ENCODE data around the gene NR5A2. TPM values are rescaled to one million over a fixed set of nuclear protein-coding genes. Genes with fewer than 3 reads are reported as not detected.

Gene NR5A2
- total RNA-seq, 1 experiment from 2014 or later, result 22.3 TPM

DNA sequence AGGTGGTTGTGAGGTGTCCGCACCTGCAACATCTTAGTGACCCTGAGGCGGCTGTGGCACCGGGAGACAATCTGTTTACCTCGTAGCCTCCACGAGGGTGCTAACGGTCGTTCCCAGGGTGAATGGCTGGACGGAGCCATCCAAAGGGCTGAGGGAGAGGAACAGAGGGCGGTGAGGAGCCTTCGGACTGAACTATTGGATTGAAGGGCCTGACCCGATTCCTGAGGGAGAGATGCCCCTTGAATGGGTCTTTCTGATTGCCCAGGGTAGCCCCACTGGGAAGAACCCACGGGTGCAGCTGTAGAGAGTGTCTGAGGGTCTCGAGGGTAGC lies 2.3 kb downstream of the NR5A2 start:
- Mint-ChIP-seq H3K4me1 (peaks cover 26% of the 10 kb centered on the region), H3K27me3 (ENCODE audit: low read depth) (peaks cover 15% of the 10 kb centered on the region), H3K9me3 (no peaks in the 10 kb centered on the region), H3K27ac (peak overlapping the region; percentile 36; the same call in 1 of the 2 replicates), H3K4me3 (peak overlapping the region; percentile 90), H3K36me3 (no peaks in the 10 kb centered on the region)
- ChIA-PET POLR2A (interaction anchor here (1.1 to 1.7 kb wide), 2 partner anchors 9 to 11 kb away, joined by 3 to 7 read pairs; no protein-coding TSS in a partner anchor), CTCF (interaction anchor here (2.0 to 2.1 kb wide), 2 partner anchors 19 to 341 kb away, joined by 5 to 8 read pairs; no protein-coding TSS in a partner anchor)
- 0 out of 2 replicates have a peak, but pooled peaks have one; percentile 62 for TF ChIP-seq KAT7 (CRISPR knock-in tag; IDR thresholded peaks at IDR 0.05; ENCODE audit: borderline replicate concordance)
- no peak for TF ChIP-seq ZNF425 (CRISPR knock-in tag; conservative IDR thresholded peaks at IDR 0.05)
- no peak for TF ChIP-seq SP1 (CRISPR knock-in tag; conservative IDR thresholded peaks at IDR 0.05)
- TF ChIP-seq, protein P1, sequence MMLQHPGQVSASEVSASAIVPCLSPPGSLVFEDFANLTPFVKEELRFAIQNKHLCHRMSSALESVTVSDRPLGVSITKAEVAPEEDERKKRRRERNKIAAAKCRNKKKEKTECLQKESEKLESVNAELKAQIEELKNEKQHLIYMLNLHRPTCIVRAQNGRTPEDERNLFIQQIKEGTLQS (CRISPR knock-in tag; conservative IDR thresholded peaks at IDR 0.05), result no peak
- TF ChIP-seq HMGA2 (CRISPR knock-in tag; IDR thresholded peaks at IDR 0.05), result no peak
- no peak for TF ChIP-seq CREM (CRISPR knock-in tag; IDR thresholded peaks at IDR 0.05)
- no peak for TF ChIP-seq NR3C1 (CRISPR knock-in tag; conservative IDR thresholded peaks at IDR 0.05; ENCODE audit: low read depth)
- TF ChIP-seq SOX15 (CRISPR knock-in tag; IDR thresholded peaks at IDR 0.05), result no peak
- TF ChIP-seq ZNF416 (CRISPR knock-in tag; IDR thresholded peaks at IDR 0.05), result no peak
- peak; percentile 75 for TF ChIP-seq PRDM15 (CRISPR knock-in tag; IDR thresholded peaks at IDR 0.05)
- TF ChIP-seq IRF1 (CRISPR knock-in tag; IDR thresholded peaks at IDR 0.05), result no peak
- no peak for TF ChIP-seq ETV6 (CRISPR knock-in tag; IDR thresholded peaks at IDR 0.05)
- no peak for TF ChIP-seq ZBTB43 (CRISPR knock-in tag; IDR thresholded peaks at IDR 0.05)
- TF ChIP-seq E2F1 (CRISPR knock-in tag; IDR thresholded peaks at IDR 0.05), result no peak
- no peak for TF ChIP-seq ZMAT4 (CRISPR knock-in tag; IDR thresholded peaks at IDR 0.05)
- no peak for TF ChIP-seq FOXJ3 (CRISPR knock-in tag; IDR thresholded peaks at IDR 0.05; ENCODE audit: borderline replicate concordance)
- TF ChIP-seq CTCF (IDR thresholded peaks at IDR 0.05), result no peak
- no peak for TF ChIP-seq GRHL2 (CRISPR knock-in tag; IDR thresholded peaks at IDR 0.05; ENCODE audit: insufficient replicate concordance, severe bottlenecking)
- no peak for TF ChIP-seq ZNF512 (CRISPR knock-in tag; IDR thresholded peaks at IDR 0.05; ENCODE audit: borderline replicate concordance)
- 0 out of 2 replicates have a peak, but pooled peaks have one; percentile 4 for TF ChIP-seq ZBTB21 (CRISPR knock-in tag; IDR thresholded peaks at IDR 0.05; ENCODE audit: borderline replicate concordance)
- TF ChIP-seq ESRRA (CRISPR knock-in tag; IDR thresholded peaks at IDR 0.05; ENCODE audit: borderline replicate concordance), result 0 out of 2 replicates have a peak, but pooled peaks have one; percentile 23
- no peak for TF ChIP-seq SMAD3 (CRISPR knock-in tag; IDR thresholded peaks at IDR 0.05; ENCODE audit: borderline replicate concordance)
- no peak for TF ChIP-seq ZNF219 (CRISPR knock-in tag; IDR thresholded peaks at IDR 0.05; ENCODE audit: borderline replicate concordance)
- DNase-seq (ENCODE audit: low spot score) (no peak), ATAC-seq (peak; percentile 39)
